Measurements from ENCODE around the gene VSNL1.

Gene VSNL1

GRCh38 chr2:17636257-17636656, 95.8 kb downstream of the VSNL1 start:
- TF ChIP-seq CTCF (conservative IDR thresholded peaks at IDR 0.05) = no peak
- H3K27ac ChIP-seq = no peak overlapping the region

- no peak for TF ChIP-seq CTCF (conservative IDR thresholded peaks at IDR 0.05)
Observed at GRCh38 chr2:17637131-17637906, 96.8 kb downstream of the VSNL1 start.

GRCh38 chr2:17638196-17638743, 97.8 kb downstream of the VSNL1 start:
- TF ChIP-seq CTCF (conservative IDR thresholded peaks at IDR 0.05) = no peak
- no peak overlapping the region for H3K27ac ChIP-seq

More at GRCh38 chr2:17637131-17637906, 96.8 kb downstream of the VSNL1 start:
- H3K27ac ChIP-seq = no peak overlapping the region

- TF ChIP-seq CTCF (conservative IDR thresholded peaks at IDR 0.05) = no peak
- no peak overlapping the region for H3K27ac ChIP-seq
Observed at GRCh38 chr2:17640406-17640805, 99.9 kb downstream of the VSNL1 start.

- TF ChIP-seq CTCF (conservative IDR thresholded peaks at IDR 0.05) = no peak
- H3K27ac ChIP-seq = no peak overlapping the region
Observed at GRCh38 chr2:17643031-17643615, 102.6 kb downstream of the VSNL1 start.

- no peak for TF ChIP-seq CTCF (conservative IDR thresholded peaks at IDR 0.05)
- H3K27ac ChIP-seq = no peak overlapping the region
Observed at GRCh38 chr2:17644997-17645720, 104.7 kb downstream of the VSNL1 start.

GRCh38 chr2:17646081-17646554, 105.6 kb downstream of the VSNL1 start:
- peak; percentile 88 for TF ChIP-seq CTCF (conservative IDR thresholded peaks at IDR 0.05)
- peak overlapping the region; percentile 64 for H3K27ac ChIP-seq
